Transverse colon (tissue), 4 donors: ENCODE measurements around the gene ZFAND3. TPM values are rescaled to one million over a fixed set of nuclear protein-coding genes. Genes with fewer than 3 reads are reported as not detected.

Experiments used
- DNase-seq: peaks from one replicate; pipeline ENCODE4 v3.0.0-alpha.2; 2019
- H3K27ac ChIP-seq, 4 donors: fragments of 200-600 bp; sonication (generic); 2 replicates each; pipeline ENCODE4 v1.5.1; 2016 to 2018; ENCODE audit warnings: inconsistent platforms in 4 of 4
- H3K27me3 ChIP-seq: fragments of 200-600 bp; sonication (generic); 2 replicates; pipeline ENCODE4 v1.5.1; 2017; ENCODE audit warnings: inconsistent platforms
- H3K36me3 ChIP-seq, 4 donors: fragments of 200-600 bp; sonication (generic); 2 replicates each; pipeline ENCODE4 v1.5.1; 2017 to 2019; ENCODE audit warnings: inconsistent platforms in 4 of 4
- H3K4me1 ChIP-seq, 4 donors: fragments of 200-600 bp; sonication (generic); 2 replicates each; pipeline ENCODE4 v1.5.1; 2017 to 2020; ENCODE audit warnings: inconsistent platforms in 4 of 4
- H3K4me3 ChIP-seq, 4 donors: fragments of 200-600 bp; sonication (generic); 1 replicate in 1 of 4; 2 replicates in 3 of 4; pipeline versions ENCODE4 v1.5.1 to v1.6.1; 2017 to 2019; ENCODE audit warnings: inconsistent platforms in 4 of 4
- H3K9me3 ChIP-seq, 2 donors: fragments of 200-600 bp; sonication (generic); 2 replicates each; pipeline ENCODE4 v1.5.1; 2017 to 2019; ENCODE audit warnings: inconsistent platforms in 2 of 2
- CTCF ChIP-seq, 5 experiments: fragments of 200-600 bp in 3 of 5; fragments of 450-650 bp in 2 of 5; sonication (generic) in 3 of 5; IDR thresholded peaks; 1 replicate in 2 of 5; 2 replicates in 3 of 5; pipeline ENCODE4 v1.5.1; 2016 to 2017; ENCODE audit warnings: antibody characterized with exemption in 5 of 5, inconsistent platforms in 3 of 5, mild to moderate bottlenecking in 2 of 5, moderate library complexity in 1 of 5
- EP300 ChIP-seq: sonication (generic); formaldehyde crosslinking; IDR thresholded peaks from one replicate; pipeline ENCODE4 v1.6.1; 2017; ENCODE audit warnings: antibody characterized with exemption, low read depth
- POLR2A ChIP-seq: fragments of 450-650 bp; IDR thresholded peaks from one replicate; pipeline ENCODE4 v1.6.1; 2016; ENCODE audit warnings: antibody characterized with exemption, mild to moderate bottlenecking, moderate library complexity
- POLR2AphosphoS5 ChIP-seq, 3 donors: sonication (generic); formaldehyde crosslinking; IDR thresholded peaks; one replicate each; pipeline ENCODE4 v1.6.1; 2016; ENCODE audit warnings: antibody characterized with exemption in 3 of 3
- WGBS, 2 donors: methylation state at CpG; one replicate each; pipeline ENCODE4 v1.1.5; 2018; ENCODE audit warnings: low coverage in 1 of 2; 5-methylcytosine and 5-hydroxymethylcytosine counted together
- in situ Hi-C, 4 donors: fragments of 200-750 bp; cut with MboI; loops; one replicate each; pipeline versions ENCODE4 v1.15.0 to v1.15.1; 2017; ENCODE audit warnings: low sequenced_read_pairs in 3 of 4, low pct_ligation_motif_present in 1 of 4, low pct_unique_long_range_greater_than_20kb in 1 of 4
- intact Hi-C: fragments of 100-400 bp; cut with DNase I; formaldehyde crosslinking; loops from one replicate; pipeline ENCODE4 v1.15.1; 2023; ENCODE audit warnings: low total_unique reads
- total RNA-seq, 4 donors: library from RNA; depleted of rRNA; stranded (reverse); fragments of >200 nt; gene quantifications; one replicate each; pipeline ENCODE4 v1.1.0, GENCODE V29; 2016

Gene ZFAND3
- total RNA-seq, 4 donors from 2014 or later, result 20.5 to 83.4 (median 36.5) TPM

GRCh38 chr6:38034274-38034914, 214.9 kb downstream of the ZFAND3 start:
- DNase-seq, result no peak

DNA sequence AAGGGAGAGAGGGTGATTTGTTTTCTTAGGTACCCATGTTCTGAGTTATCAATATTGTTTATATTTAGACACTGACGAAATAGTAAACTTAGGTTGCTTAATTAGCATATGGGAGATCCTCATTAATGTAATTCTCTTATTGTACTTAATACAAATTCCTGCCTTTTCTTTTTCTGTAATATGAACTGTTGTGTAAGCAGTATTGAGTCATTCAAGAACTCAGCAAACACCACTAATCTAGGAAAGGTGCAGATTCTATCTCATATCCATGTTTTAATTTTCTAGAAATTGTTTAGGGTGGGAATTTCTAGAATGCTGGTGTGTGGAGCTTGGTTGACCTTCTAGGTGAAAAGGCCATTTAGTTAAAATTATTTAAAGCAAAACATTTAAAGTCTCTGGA, 216.0 kb downstream of the ZFAND3 start:
- Histone ChIP-seq H3K4me1 (peaks cover 0 to 18% (median 9%) of the 10 kb centered on the region in 4 donors), H3K4me3 (no peak overlapping the region), H3K9me3 (no peaks in the 10 kb centered on the region), H3K27ac (no peak overlapping the region), H3K27me3 (no peaks in the 10 kb centered on the region), H3K36me3 (no peaks in the 10 kb centered on the region)
- no peak for DNase-seq
- in situ Hi-C loops, result loop anchor here in 2 of 4 donors (25.0 kb wide), 1 partner anchor 452 kb away; no protein-coding TSS in a partner anchor
- 89 to 98% methylated on average over 1 of the region's 1 CpG for WGBS, 2 donors
- intact Hi-C loops, result no loop called here
- no peak for TF ChIP-seq POLR2A
- TF ChIP-seq EP300, result no peak
- no peak for TF ChIP-seq POLR2AphosphoS5 (IDR thresholded peaks at IDR 0.05)
- TF ChIP-seq CTCF (IDR thresholded peaks at IDR 0.05), result no peak

More at GRCh38 chr6:38034274-38034914, 214.9 kb downstream of the ZFAND3 start:
- intact Hi-C loops, result no loop called here
- Histone ChIP-seq H3K27me3 (no peaks in the 10 kb centered on the region), H3K4me3 (no peak overlapping the region), H3K36me3 (no peaks in the 10 kb centered on the region), H3K4me1 (peaks cover 0 to 18% (median 9%) of the 10 kb centered on the region in 4 donors), H3K27ac (no peak overlapping the region), H3K9me3 (no peaks in the 10 kb centered on the region)
- in situ Hi-C loops, result loop anchor here in 2 of 4 donors (25.0 kb wide), 1 partner anchor 453 kb away; no protein-coding TSS in a partner anchor
- 40 to 69% methylated on average over 1 of the region's 1 CpG for WGBS, 2 donors
- TF ChIP-seq CTCF (IDR thresholded peaks at IDR 0.05) (peak in 4 of 5 experiments; percentile 14 to 37 (median 28)), POLR2A (no peak)

GRCh38 chr6:38039502-38039901, 220.0 kb downstream of the ZFAND3 start:
- intact Hi-C loops, result no loop called here
- H3K36me3 ChIP-seq, result no peaks in the 10 kb centered on the region
- TF ChIP-seq EP300 (no peak), POLR2AphosphoS5 (IDR thresholded peaks at IDR 0.05) (no peak), POLR2A (no peak), CTCF (IDR thresholded peaks at IDR 0.05) (no peak)
- no peaks in the 10 kb centered on the region for H3K27me3 ChIP-seq
- H3K4me3 ChIP-seq, result no peak overlapping the region
- in situ Hi-C loops, result loop anchor here in 2 of 4 donors (25.0 kb wide), 1 partner anchor 448 kb away; no protein-coding TSS in a partner anchor
- no peak overlapping the region for H3K27ac ChIP-seq
- no peaks in the 10 kb centered on the region for H3K9me3 ChIP-seq
- peaks cover 0 to 1% (median under 1%) of the 10 kb centered on the region in 4 donors for H3K4me1 ChIP-seq
- no peak for DNase-seq
- WGBS, 2 donors, result 88% methylated on average over 2 of the region's 2 CpGs

GRCh38 chr6:38040254-38040653, 220.7 kb downstream of the ZFAND3 start:
- H3K9me3 ChIP-seq, result no peaks in the 10 kb centered on the region
- no peak overlapping the region for H3K4me3 ChIP-seq
- 50 to 75% methylated on average over 1 of the region's 1 CpG for WGBS, 2 donors
- TF ChIP-seq POLR2AphosphoS5 (IDR thresholded peaks at IDR 0.05), result no peak
- TF ChIP-seq EP300, result no peak
- TF ChIP-seq CTCF (IDR thresholded peaks at IDR 0.05), result no peak
- no peak for TF ChIP-seq POLR2A
- H3K27ac ChIP-seq, result no peak overlapping the region
- intact Hi-C loops (no loop called here), in situ Hi-C loops (loop anchor here in 2 of 4 donors (25.0 kb wide), 1 partner anchor 447 kb away; no protein-coding TSS in a partner anchor)
- no peaks in the 10 kb centered on the region for H3K4me1 ChIP-seq
- no peaks in the 10 kb centered on the region for H3K27me3 ChIP-seq
- DNase-seq, result no peak
- no peaks in the 10 kb centered on the region for H3K36me3 ChIP-seq
